GM19397 (cell line): ENCODE data around the gene DECR2.
"Not testable (repeated sequence)": the region's sequence is repeated elsewhere in the genome, so short reads cannot be mapped to it uniquely, and the experiment has no call there.

Experiments
- ATAC-seq: cut with Tn5 transposase; IDR thresholded peaks from one replicate; pipeline ENCODE4 v1.9.1; 2021; ENCODE audit warnings: mild to moderate bottlenecking, moderate library complexity; ENCODE audit not compliant: unreplicated experiment

DECR2 gene

DNA sequence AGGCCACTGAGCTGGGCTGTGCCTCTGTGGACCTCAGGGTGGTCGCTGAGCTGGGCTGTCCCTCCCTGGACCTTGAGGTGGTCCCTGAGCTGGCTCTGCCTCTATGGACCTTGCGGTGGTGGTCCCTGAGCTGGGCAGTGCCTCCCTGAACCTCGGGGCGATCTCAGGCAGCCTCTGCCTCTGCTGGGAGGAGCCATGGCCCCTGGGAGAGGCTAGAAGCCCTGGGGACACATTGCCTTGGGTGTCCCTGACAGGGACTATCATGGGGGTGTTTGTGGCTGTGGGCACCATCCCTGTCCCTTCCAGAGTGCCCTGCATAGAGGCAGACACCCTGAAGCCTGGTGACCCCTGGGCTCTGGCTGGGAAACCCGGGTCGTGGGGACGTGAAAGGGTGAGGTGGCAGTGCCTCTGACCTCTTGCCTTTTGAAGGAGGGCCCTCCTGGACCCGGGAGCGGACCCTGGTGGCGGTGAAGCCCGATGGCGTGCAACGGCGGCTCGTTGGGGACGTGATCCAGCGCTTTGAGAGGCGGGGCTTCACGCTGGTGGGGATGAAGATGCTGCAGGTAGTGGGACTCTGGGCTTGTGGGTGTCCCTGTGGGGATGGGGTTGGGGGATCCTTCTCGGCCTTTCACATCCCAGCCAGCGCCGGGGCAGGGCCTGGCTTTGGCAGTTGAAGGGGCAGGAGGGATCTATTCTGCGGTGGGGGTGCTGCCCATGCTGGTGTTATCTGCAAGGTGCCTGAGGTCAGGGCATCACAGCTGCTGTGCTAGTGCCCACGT lies 2.9 kb upstream of the DECR2 start:
- ATAC-seq, result no peak

DNA sequence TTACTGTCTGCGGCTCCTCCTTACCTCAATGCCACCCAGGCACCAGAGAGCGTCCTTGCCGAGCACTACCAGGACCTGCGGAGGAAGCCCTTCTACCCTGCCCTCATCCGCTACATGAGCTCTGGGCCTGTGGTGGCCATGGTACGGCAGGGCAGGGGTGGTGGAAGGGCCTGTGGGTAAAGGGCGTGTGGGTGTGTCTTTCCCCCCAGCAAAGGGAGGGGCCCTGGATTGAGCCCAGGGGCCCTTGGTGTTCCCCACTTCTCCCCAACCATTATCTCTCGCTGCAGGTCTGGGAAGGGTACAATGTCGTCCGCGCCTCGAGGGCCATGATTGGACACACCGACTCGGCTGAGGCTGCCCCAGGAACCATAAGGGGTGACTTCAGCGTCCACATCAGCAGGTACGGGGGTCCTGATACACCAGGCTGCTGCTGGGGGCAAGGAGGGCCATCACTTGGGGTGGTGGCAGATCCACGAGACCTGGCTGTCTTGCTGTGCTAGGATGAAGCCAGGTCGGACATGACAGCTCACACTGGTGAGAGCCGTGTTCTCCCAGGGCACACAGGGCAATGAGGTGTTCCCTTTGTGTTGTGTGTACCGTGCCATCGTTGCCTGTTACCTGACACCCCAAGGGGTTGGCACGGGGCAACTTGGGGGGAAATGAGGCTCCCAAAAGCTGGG lies 2.2 kb upstream of the DECR2 start:
- ATAC-seq, result no peak

DNA sequence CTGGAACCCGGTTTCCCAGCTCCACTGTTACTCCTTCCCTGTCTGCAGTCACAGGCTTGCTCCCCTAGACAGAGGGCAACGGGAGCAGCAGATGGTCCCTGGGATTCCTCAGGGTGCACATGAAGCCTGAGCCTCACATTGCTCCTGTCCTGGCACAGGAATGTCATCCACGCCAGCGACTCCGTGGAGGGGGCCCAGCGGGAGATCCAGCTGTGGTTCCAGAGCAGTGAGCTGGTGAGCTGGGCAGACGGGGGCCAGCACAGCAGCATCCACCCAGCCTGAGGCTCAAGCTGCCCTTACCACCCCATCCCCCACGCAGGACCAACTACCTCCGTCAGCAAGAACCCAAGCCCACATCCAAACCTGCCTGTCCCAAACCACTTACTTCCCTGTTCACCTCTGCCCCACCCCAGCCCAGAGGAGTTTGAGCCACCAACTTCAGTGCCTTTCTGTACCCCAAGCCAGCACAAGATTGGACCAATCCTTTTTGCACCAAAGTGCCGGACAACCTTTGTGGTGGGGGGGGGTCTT lies 1.6 kb upstream of the DECR2 start:
- ATAC-seq, result no peak

DNA sequence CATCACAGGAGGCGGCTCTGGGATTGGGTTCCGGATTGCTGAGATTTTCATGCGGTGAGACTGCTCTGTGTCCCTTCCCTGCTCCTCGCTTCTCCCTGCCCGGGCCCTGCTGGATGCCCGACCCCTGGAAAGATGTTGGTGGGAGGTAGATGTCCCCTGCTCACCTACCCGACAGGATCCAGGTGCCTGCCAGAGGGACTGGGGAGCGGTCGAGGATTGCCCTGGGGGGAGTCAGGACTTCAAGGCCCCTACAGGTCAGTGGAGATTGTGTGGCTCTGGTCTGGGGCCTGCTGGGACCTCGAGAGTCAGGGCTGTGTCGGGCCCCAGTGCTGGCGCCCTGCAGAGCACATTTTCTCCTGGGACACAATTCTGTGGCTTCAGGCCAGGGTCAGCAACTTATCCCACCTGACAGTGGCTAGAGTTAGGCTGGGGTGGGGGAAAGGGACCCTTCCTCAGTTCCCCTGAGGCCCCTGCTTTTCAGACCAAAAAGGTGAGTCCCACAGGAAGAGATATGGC lies 3.3 kb downstream of the DECR2 start:
- no peak for ATAC-seq

DNA sequence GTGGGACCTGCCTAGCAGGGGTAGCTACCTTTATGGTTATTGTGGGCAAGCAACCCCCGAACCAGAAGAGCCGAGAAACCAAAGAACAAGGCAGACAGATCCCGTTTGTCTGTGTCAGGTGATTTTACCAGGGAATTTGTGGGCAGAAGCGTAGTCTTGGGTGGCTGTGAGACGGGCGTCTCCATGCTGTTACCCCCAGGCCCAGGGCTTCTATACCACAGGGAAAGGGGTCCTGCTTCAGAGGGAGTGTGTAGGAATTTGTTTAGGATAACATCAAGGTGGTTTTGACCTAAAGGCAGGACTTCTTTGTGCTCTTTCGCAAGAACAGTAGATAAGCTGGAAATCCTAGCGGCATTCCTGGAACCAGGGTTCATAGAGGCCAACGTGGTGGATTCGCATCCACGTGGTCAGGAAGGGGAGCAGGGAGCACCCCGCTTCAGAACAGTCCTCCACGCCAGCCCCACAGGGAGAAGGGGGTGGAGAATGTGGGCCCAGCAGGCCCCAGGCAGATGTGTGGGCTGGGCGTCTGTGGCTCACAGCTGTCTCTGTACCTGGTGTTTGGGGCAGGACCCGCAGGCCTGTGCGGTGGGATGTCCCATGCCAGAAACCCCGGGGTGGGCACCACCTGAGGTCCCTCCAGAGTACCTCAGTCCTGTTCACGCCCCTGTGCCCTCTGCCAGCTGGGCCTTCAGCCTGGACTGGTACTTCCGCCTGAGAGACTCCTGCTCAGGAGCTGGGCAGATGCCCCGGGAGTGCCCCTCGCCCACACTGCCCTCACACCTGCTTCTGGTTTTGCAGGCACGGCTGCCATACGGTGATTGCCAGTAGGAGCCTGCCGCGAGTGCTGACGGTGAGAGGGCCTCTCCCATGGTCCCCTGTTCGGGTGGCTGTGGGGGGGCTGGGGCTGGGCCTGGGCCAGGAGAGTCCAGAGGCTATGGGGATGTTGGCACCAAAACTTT lies 4.1 kb downstream of the DECR2 start:
- ATAC-seq, result no peak

DNA sequence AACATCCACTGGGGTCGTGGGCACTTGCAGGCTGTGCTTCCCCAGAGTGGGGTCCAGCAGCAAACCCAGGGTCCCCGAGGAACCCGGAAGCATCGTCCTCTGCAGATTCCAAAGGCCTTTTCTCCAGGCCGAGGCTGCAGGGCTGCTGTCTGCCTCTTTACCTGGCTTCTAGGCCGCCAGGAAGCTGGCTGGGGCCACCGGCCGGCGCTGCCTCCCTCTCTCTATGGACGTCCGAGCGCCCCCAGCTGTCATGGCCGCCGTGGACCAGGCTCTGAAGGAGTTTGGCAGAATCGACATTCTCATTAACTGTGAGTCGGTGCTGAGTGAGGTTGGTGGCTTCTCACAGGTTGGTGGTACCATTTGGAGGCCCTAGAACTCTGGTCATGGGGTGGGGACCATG lies 5.6 kb downstream of the DECR2 start:
- ATAC-seq, result no peak

DNA sequence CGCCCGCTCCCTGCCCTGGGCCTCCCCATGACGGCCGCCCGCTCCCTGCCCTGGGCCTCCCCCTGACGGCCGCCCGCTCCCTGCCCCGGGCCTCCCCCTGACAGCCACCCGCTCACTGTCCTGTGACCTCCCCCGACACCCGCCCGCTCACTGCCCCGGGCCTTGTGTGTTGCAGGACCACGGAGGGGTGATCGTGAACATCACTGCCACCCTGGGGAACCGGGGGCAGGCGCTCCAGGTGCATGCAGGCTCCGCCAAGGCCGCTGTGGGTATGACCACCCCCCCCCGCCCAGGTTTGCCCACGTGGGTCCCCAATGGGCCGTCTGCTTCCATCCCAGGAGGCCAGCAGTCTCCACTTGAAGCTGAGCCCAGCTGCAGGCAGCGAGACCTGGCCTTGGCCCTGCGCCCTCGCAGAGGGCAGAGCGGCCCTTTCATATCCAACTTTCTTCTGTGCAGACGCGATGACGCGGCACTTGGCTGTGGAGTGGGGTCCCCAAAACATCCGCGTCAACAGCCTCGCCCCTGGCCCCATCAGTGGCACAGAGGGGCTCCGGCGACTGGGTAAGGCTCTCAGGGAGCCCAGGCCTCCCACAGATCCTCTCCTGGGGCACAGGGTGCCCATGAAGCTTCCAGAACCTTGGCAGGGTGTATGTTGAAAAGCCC lies 9.0 kb downstream of the DECR2 start:
- no peak for ATAC-seq

DNA sequence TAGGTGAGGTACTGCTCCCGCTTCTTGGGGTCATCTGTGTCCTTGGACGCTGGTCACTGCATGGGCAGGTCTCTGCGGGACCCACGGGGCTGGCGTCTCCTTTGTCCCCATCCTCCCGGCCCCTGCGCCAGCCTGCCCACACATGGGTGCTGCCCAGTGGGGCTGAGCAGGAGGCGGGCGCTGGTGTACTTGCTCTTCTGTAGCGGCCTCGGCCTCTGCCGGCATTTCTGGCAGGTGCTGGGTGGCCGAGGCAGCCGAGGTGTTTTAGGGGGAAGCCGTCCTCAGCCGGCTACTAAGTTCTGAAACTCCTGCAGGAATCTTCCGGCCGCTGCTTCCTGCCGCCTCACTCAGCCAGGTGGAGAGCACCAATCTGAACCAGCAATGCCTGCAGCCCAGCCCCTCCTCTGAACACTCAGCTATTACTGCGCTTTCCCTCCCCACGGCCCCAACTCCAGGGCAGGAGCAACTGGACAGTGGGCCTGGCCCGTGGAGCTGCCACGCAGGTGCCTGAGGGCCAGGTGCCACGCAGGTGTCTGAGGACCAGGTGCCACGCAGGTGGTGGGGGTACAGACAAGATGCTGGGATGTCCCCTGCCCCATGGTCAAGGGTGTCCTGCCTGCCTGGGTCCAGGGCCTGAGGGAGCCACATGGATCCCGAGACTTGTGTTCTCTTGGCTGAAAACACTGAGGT lies 10.0 kb downstream of the DECR2 start:
- no peak for ATAC-seq

DNA sequence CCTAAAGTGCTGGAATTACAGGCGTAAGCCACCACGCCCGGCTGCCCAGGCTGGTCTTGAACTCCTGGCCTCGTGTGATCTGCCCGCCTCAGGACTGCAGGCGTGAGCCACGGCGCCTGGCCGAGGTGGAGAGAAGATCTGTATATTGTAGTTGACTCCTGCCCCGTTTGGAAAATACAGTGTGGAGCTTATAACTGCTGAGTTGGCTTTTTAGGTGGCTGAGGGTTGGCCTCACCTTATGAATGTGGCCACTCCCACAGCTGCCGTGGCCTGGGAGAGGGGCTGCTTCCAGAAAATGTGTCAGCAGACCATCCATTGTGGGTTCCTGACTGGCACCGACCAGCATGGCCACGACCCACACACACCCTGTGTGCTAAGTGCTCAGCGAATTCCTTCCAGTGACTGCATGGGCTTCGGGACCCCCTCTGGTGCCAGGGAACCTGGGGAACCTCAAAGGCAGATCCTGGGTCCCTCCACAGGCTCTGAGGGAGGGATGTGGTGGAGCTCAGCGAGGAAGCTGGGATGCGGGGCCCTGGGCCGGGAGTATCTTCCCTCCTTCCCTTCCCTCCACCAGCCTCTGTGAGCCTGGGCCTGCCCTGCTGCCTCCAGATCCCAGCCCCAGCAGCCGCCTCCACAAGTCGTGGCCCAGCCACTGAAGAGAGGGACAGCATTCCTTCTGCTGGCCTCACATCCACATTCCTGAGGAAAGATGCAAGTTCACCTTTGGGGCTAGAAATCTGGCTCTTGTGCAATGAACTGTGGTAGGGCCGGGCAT lies 12.9 kb downstream of the DECR2 start:
- ATAC-seq, result no peak

DNA sequence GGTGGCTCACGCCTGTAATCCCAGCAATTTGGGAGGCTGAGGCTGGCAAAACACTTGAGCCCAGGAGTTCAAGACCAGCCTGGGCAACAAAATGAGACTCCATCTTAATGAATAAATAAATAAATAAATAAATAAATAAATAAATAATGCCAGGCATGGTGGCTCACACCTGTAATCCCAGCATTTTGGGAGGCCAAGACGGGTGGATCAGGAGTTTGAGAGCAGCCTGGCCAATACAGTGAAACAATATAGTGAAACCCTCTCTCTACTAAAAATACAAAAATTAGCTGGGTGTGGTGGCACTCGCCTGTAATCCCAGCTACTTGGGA lies 13.4 kb downstream of the DECR2 start:
- not testable (repeated sequence) for ATAC-seq

DNA sequence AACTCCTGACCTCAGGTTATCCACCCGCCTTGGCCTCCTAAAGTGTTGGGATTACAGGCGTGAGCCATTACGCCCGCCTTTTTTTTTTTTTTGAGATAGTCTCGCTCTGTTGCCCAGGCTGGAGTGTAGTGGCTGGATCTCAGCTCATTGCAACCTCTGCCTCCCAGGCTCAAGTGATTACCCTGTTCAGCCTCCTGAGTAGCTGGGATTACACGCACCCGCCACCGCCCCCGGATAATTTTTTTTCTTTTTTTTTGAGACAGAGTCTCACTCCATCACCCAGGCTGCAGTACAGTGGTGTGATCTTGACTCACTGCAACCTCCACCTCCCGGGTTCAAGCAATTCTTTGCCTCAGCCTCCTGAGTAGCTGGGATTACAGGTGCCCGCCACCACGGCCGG lies 20.5 kb downstream of the DECR2 start:
- ATAC-seq, result not testable (repeated sequence)

DNA sequence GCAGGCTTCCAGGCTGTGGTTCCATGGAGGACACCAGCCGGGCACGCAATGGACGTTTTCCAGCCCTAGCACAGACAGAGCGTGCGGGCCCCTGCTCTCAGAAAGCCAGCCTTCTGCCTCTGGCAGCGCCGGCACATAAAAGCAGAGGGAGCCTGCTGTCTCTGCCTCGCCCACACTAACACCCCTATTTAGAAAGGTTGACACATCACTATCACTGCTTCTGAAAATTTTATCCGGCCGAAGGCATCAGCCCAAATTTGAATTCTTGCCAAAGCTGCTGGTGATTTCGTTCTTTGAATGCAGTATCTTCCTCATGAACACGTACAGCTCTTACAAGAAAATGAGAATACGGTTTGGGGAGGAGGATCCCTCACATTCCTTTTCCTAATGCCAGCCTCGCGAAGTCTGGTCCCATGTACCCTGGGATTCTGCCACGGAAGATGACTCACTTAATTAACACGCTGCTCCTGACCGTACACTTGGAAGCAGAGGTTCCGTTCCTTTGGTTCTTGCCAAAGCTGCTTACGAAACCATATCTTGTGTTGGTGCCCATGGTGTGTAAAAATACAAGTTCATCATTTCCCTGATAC lies 22.4 kb downstream of the DECR2 start:
- ATAC-seq, result no peak

DNA sequence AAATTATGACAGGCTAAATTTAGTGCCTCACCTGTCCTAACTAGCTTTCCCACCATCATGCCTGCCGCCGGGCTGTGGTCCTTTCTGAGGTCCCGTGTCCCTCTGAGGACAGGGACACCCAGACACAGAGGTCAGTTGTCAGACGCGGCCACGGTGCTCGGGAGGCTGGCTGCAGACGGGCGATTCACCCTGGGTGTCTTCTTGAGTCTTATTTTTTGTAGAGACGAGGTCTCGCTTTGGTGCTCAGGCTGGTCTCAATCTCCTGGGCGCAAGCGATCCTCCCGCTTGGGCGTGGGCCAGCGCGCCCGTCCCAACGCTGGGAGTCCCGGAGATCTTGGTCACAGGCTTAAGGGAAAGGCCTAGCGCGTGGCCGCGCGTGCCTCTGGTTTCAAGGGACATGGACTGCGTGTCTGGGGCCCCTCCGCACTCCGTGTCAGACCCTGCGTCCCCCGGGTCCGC lies 23.0 kb downstream of the DECR2 start:
- ATAC-seq, result no peak

DNA sequence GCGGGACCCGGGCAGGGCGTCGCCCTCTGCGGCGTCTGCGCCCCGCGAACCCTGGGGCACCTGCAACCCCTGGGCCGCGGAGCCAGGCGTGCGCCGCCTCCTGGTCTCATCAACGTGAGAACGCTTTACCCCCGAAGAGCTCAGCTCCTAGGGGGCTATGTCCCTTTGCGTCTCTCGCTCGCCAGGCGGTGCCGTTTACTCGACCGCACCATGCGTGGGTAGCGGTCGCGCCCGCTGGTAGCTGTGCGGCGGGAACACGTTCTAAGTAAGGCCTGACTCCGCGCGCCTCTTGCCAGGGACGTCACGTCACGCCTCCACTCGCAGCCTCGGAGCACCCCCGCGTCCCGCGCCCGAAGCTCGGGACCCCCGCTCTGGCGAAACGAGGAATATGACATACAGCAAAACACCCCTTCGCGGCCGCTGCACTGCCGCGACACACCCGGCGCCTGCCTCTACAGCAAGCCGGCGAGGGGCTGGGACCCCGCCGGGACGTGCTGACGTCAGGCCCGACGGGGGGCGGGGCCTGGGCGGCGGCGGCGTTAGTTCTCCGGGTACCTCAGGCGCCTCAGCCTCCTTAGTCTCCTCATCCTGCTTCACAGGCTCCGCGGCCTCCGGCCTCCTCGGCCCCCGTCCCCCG lies 23.5 kb downstream of the DECR2 start, which contains the start of gene RAB11FIP3:
Gene RAB11FIP3 (plus strand): TSS at position 568 of the 637 bp plus-strand sequence. CDS start 358 bp downstream, outside the sequence.
- ATAC-seq, result peak; percentile 87

DNA sequence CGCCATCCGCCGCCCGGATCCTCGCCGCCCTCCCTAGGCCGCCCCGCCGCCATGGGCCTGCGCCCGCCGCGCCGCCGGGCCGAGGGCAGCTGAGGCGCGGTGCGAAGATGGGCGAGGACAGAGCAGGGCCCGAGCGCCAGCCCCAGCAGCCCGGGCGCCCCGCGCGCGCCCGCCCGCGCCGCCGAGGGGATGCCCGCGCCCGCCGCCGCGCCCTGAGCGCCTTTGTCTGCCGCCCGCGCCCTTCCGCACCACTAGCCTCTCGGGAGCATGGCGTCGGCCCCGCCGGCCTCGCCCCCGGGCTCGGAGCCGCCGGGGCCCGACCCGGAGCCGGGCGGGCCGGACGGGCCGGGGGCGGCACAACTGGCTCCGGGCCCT lies 24.0 kb downstream of the DECR2 start:
- peak; percentile 40 for ATAC-seq

DNA sequence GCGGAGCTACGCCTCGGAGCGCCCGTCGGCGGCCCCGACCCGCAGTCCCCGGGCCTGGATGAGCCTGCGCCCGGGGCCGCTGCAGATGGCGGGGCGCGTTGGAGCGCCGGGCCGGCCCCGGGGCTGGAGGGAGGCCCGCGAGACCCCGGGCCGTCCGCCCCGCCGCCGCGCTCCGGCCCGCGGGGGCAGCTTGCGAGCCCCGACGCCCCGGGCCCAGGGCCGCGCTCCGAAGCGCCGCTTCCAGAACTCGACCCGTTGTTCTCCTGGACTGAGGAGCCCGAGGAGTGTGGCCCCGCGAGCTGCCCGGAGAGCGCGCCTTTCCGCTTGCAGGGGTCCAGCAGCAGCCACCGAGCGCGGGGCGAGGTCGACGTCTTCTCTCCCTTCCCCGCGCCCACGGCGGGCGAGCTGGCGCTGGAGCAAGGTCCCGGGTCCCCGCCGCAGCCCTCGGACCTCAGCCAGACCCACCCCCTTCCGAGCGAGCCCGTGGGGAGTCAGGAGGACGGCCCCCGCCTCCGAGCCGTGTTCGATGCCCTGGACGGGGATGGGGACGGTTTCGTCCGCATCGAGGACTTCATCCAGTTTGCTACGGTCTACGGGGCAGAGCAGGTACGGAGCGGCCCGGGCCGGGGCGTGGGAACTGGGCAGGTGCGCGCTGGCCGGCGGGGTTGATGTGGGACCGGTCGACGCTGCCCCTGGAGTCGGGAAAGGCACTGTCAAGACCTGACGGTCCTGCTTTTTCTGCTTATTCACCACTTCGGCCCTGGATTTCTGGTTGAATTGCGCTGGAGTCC lies 24.6 kb downstream of the DECR2 start:
- no peak for ATAC-seq

DNA sequence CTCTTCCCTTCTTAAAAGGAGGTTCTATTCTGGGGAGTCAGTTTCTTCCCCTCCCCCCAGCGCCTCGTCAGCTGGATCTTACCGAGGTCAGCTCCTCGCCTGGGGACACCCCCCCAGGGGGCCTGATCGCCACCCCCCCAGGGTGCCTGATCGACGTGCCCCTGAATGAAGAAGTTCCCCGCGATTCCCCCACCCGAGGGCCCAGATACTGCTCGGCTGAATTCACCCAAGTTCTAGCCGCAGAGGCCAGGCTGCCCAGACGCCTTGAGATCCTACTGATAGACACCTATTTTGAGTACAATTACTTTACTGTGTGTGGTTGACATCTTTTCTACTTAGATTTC lies 25.2 kb downstream of the DECR2 start:
- ATAC-seq, result no peak
